Measurements from ENCODE around the gene CSNK1D. TPM values are rescaled to one million over a fixed set of nuclear protein-coding genes. Genes with fewer than 3 reads are reported as not detected.

The CSNK1D gene
- total and polyA plus RNA-seq, 2 experiments from 2014 or later, result 55.3 to 66.4 TPM

- ATAC-seq, result no peak
- Histone ChIP-seq H3K27ac (ENCODE audit: low read depth) (no peak overlapping the region), H3K27me3 (ENCODE audit: insufficient read depth) (peaks cover 31% of the 10 kb centered on the region), H4K20me1 (replicated peaks; ENCODE audit: insufficient read depth) (no peaks in the 10 kb centered on the region; the same call in 1 of the 2 replicates), H3K4me1 (ENCODE audit: insufficient read depth) (no peaks in the 10 kb centered on the region), H3K79me2 (replicated peaks; ENCODE audit: insufficient read depth) (no peaks in the 10 kb centered on the region), H3F3A (replicated peaks; ENCODE audit: low read depth) (no peaks in the 10 kb centered on the region), H3K4me3 (no peak overlapping the region), H3K4me2 (no peak overlapping the region), H3K9me2 (ENCODE audit: insufficient read depth) (no peaks in the 10 kb centered on the region), H3K36me3 (ENCODE audit: insufficient read depth) (no peaks in the 10 kb centered on the region), H2AFZ (no peak overlapping the region)
- TF ChIP-seq ZNF114 (CRISPR knock-in tag; IDR thresholded peaks at IDR 0.05) (no peak), EZH2phosphoT487 (IDR thresholded peaks at IDR 0.05; ENCODE audit: unreplicated experiment) (no peak), ETS1 (IDR thresholded peaks at IDR 0.05) (no peak), EZH2 (IDR thresholded peaks at IDR 0.05; ENCODE audit: low read depth, unreplicated experiment) (no peak), POLR2AphosphoS5 (IDR thresholded peaks at IDR 0.05; ENCODE audit: low read depth) (no peak), JUNB (IDR thresholded peaks at IDR 0.05; ENCODE audit: unreplicated experiment) (no peak), REST (IDR thresholded peaks at IDR 0.05; ENCODE audit: unreplicated experiment) (no peak), CTCF (conservative IDR thresholded peaks at IDR 0.05; ENCODE audit: low read depth in 2 of 2) (no peak), STAT1 (IDR thresholded peaks at IDR 0.05; ENCODE audit: unreplicated experiment) (no peak), ZNF462 (CRISPR knock-in tag; IDR thresholded peaks at IDR 0.05) (no peak), NANOG (IDR thresholded peaks at IDR 0.05; ENCODE audit: borderline replicate concordance) (no peak), CREB1 (CRISPR knock-in tag; IDR thresholded peaks at IDR 0.05; ENCODE audit: low read depth) (no peak), ZNF331 (CRISPR knock-in tag; IDR thresholded peaks at IDR 0.05; ENCODE audit: low read depth) (no peak)
- H3K36me3 Mint-ChIP-seq (ENCODE audit: low read depth), result no peaks in the 10 kb centered on the region
- DNase-seq (ENCODE audit: low spot score), result peak; percentile 50
- H3K4me3 Mint-ChIP-seq, result no peak overlapping the region
- H3K9me3 Mint-ChIP-seq, result peaks cover 4% of the 10 kb centered on the region; the same call in 1 of the 3 replicates
- H3K27ac Mint-ChIP-seq, result no peak overlapping the region
- peaks cover 29% of the 10 kb centered on the region for H3K27me3 Mint-ChIP-seq (ENCODE audit: insufficient read depth, low read depth, poor library complexity)
- H3K4me1 Mint-ChIP-seq, result no peaks in the 10 kb centered on the region
Observed at GRCh38 chr17:82215095-82215971, 58.2 kb downstream of the CSNK1D start.
